HG03175 (cell line): ENCODE data around the gene TTN.
"Not testable (repeated sequence)": the region's sequence is repeated elsewhere in the genome, so short reads cannot be mapped to it uniquely, and the experiment has no call there.

Source experiments
- ATAC-seq: cut with Tn5 transposase; IDR thresholded peaks from one replicate; pipeline ENCODE4 v1.9.1; 2021; ENCODE audit warnings: mild to moderate bottlenecking, moderate library complexity; ENCODE audit not compliant: unreplicated experiment

TTN gene

GRCh38 chr2:178677599-178677998 is 129.6 kb downstream of the TTN start:
- no peak for ATAC-seq

DNA sequence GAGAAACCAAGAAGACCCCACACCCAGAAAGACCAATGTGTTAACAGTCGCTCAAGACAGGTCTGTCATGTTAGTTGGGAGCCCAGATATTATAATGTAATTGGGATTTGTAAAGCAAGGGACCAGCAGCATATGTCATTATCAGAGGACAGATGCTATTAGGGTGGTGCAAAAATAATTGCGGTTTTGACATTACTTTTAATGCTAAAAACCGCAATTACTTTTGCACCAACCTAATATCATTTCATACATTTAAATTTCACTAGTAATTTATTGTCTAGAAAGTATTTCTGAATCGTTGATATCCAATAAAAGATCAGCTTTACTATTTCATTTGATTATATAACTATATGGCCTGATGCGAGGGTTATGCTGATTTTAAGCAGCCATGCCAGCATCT is 131.2 kb downstream of the TTN start:
- ATAC-seq = no peak

DNA sequence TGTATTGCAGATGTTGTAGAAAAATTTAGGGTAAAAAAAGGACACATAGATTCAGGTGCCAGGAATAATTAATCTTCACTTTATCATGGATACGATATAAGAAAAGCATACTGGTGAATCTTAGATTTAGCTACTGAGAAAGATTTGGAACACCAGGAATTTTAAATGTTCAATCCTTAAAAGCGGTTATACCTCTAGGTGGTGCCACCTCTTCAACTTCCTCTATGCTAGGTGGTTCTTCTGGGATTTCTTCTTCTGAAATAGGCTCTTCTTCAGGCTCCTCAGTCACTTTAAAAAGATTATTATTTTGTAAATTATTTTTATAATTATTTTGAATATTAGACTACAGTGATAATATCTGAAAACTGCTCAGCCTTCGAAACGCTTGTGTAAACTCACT is 133.1 kb downstream of the TTN start:
- no peak for ATAC-seq

- ATAC-seq = no peak
Measured at GRCh38 chr2:178666458-178666857, 140.8 kb downstream of the TTN start.

- ATAC-seq = not testable (repeated sequence)
Measured at GRCh38 chr2:178658480-178658879, 148.7 kb downstream of the TTN start.

DNA sequence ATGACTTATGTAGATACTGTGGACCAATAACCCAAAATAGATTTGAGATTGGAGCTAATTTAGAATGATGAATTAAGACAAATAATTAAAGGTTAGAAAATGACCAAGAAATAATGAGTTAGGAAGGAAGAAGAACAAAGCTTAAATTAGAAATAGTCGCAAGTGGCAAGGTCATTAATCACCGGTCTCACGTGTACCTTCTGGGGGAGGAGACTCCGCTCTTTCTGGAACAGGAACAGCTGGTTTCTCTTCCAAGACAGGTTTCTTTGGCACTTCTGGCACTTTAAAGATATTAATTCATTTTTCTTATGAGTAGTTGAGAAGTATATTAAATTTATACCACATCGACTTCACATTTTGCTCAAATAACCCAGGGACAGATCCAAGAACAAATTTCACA is 156.7 kb downstream of the TTN start:
- ATAC-seq = no peak

- no peak for ATAC-seq
Measured at GRCh38 chr2:178644919-178645318, 162.3 kb downstream of the TTN start.

- ATAC-seq = no peak
Measured at GRCh38 chr2:178641498-178641897, 165.7 kb downstream of the TTN start.

GRCh38 chr2:178635897-178636296 is 171.3 kb downstream of the TTN start:
- no peak for ATAC-seq

DNA sequence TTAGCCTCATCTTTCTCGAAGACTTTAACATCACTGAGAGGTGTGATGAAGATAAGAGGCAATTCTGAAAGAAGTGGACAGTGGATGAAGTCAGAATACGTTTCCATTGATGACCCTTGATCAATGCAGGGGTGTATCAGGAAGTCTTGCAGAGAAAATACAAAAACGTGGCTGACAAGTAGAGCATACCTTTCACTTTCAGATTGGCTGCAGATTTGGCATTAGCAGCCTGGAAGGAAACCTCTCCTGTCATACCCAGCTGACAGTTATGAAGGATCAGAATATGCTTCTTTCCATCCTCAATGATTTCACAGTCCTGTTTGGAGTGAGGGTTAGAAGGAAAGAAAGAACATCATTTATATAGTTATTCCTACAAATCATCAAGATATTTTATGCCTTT is 174.5 kb downstream of the TTN start:
- no peak for ATAC-seq

DNA sequence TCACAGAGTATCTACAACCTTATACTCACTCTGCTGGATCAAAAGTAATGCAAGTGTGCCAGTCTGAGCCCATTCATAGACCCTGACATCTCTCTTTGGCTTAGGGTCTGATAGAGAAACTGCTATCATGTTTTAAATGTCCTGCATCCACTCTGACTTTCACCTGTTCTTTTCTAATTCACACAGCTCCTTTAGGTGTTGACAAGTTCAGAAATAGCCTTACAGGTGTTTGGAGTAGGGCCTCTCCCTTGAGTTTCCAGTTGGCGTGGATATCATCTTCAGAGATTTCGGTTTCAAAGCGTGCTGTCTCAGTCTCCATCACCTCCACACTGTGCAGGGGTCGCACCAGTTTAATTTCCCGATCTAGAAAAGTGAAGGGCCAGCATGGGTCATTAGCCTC is 176.6 kb downstream of the TTN start:
- ATAC-seq = no peak

- no peak for ATAC-seq
Measured at GRCh38 chr2:178629463-178629862, 177.8 kb downstream of the TTN start.

DNA sequence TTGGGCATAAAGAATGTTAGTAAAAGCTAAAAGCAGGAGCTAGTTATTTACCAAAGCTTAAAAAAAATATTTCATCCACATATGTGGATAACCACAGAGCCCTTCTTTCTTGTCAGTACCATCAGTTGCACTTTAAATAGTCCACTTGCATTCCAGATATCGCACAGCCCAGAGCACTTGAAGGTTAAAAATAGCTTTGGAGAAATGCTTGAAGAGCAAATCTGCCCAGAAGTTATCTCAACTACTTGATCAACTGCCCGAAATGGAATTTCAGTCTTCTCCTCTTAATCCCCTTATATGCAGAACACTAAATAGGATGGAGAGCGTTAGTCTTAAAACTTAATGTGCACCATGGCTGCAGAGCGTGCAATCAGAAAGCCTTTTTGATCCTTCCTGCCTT is 178.6 kb downstream of the TTN start:
- no peak for ATAC-seq

DNA sequence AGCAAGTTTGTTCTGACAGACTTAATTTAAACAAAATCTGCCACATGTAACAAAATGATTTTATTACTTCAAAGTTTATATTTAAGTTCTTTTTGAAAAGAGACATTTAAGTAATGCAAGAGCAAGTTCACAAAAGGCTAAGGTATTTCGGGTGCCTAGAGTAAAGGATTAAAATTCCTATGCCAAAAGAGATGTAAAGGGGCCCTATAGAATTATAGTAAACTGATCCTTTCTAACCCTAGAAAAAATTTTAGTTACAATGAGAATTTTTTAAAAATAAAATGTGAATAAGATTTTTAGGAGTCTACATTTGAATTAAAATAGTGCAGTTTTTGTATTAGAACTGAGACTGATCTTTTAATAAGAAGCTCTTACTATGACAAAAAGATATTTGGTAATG is 179.8 kb downstream of the TTN start:
- no peak for ATAC-seq

GRCh38 chr2:178615969-178616368 is 191.3 kb downstream of the TTN start:
- ATAC-seq = no peak

DNA sequence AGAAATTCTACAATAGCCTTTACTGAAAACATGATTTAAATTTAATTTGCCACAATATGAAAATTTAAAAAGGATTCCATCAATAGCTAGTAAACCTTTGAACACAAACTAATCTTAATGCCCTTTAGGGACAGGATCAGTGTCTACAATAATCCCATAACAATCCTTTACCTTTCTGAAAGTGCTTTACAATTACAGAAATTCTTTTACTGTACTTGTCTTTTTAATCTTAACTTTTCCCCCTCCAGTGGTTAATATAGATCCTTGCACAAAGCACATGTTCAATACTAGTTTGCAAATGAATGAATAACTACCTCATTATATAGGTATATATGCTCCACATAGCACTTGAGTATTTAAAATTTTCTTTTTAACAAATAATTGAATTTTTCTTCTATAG is 204.3 kb downstream of the TTN start:
- ATAC-seq = no peak

- ATAC-seq = no peak
Measured at GRCh38 chr2:178592655-178593054, 214.6 kb downstream of the TTN start.

DNA sequence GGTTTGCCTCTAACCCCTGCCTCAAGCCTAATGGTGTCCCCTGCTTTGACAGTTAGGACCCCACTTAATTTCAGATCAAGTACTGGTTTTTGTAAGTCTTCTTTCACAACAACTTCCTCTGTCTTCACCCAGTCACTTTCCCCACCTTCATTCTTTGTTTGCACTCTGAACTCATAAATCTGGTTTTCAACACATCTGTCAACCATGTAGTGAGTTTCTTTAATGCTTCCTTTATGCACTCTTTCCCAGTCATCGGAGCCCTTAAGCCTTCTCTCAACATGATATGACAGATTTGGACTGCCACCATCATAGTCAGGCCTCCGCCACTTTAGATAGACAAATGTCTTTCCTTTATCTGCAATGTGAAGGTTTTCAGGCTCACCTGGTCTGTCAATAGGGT is 217.9 kb downstream of the TTN start:
- no peak for ATAC-seq

- ATAC-seq = no peak
Measured at GRCh38 chr2:178584666-178585065, 222.6 kb downstream of the TTN start.

DNA sequence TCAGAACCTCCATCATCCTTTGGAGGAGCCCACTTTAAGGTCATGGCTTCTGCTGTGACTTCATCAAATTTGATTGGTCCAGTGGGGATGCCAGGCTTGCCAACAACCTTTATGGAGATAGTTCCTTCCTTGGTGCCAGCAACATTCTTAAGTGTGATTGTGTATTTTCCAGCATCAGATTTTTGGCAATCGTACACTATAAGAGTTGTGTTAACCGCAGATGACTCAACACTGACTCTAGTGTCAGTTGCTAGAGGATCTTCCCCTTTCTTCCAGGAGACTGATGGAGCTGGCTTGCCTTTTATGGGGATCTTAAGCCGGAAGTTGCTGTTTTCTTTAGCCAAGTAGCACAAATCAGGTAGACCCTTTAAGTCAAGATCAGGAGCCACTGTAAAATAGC is 228.2 kb downstream of the TTN start:
- no peak for ATAC-seq

DNA sequence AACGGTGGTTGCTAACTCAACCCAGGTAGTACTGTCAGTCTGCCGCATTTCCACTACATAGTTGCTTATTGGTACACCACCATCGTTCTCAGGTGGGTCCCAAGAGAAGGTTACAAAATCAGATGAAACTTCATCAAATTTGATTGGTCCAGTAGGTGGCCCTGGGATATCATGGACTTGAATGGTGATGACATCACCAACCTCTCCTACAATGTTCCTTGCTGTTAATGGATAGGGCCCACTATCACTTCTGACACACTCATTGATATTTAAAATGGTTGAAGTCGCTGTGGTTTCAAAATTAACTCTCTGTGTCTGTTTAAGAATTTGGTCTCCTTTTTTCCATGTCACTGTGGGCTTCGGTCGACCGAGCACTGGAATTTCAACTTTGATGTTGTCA is 232.4 kb downstream of the TTN start:
- ATAC-seq = no peak

- no peak for ATAC-seq
Measured at GRCh38 chr2:178568227-178568626, 239.0 kb downstream of the TTN start.

DNA sequence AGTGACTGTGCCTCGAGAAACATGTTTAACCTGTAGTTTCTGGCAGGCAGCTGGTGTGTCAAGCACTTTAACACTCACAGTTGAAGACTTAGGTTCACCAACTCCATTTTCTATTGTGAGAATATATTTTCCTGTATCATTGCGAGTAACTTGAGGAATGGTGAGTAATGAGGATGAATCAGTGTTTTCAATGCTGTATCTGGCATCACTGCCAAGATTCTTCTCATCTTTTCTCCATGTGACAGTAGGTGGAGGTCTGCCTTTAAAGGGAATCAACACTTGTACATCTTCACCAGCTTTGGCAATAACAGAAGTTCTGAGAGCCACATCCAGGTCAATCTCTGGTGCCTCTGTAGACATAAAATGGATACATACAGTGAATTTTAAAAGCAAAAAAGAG is 254.2 kb downstream of the TTN start:
- ATAC-seq = no peak

DNA sequence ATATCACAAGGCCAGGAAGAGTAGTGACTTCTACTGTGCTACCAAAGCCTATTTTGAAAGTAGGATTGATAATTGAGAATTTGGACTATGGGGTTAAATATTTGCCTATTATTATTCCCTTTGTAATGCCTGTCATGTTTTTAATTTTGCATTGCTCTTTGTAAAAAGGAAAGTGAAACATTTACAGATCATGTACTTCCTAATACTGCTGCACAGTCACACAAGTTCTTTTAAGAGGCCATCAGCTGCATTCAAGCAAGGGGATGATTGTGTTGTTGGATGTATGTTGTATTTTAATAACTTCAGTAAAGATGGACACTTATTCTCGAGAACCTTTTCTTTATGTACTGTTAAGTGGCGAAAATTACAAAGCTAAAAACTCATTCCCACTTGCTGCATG is 256.9 kb downstream of the TTN start:
- ATAC-seq = no peak
